Esophagus muscularis mucosa (tissue), 4 donors: ENCODE measurements around the gene BRF1. TPM values are rescaled to one million over a fixed set of nuclear protein-coding genes. Genes with fewer than 3 reads are reported as not detected.
"Not testable (repeated sequence)": the region's sequence is repeated elsewhere in the genome, so short reads cannot be mapped to it uniquely, and the experiment has no call there.

ENCODE experiments used
- DNase-seq: peaks from one replicate; pipeline ENCODE4 v3.0.0-alpha.2; 2017; ENCODE audit errors: extremely low spot score
- H3K27ac ChIP-seq, 4 donors: fragments of 200-600 bp; sonication (generic); replicated peaks in 1 of 4; 1 replicate in 3 of 4; 2 replicates in 1 of 4; pipeline ENCODE4 v1.5.1; 2016 to 2019; ENCODE audit warnings: mild to moderate bottlenecking in 1 of 4
- H3K27me3 ChIP-seq, 4 donors: fragments of 200-600 bp; sonication (generic); one replicate each; pipeline versions ENCODE4 v1.5.1 to v1.6.0; 2016 to 2019
- H3K36me3 ChIP-seq, 4 donors: fragments of 200-600 bp; sonication (generic); one replicate each; pipeline ENCODE4 v1.5.1; 2016 to 2019
- H3K4me1 ChIP-seq, 4 donors: fragments of 200-600 bp; sonication (generic); one replicate each; pipeline ENCODE4 v1.5.1; 2016 to 2019
- H3K4me3 ChIP-seq, 4 donors: fragments of 200-600 bp; sonication (generic); 1 replicate in 2 of 4; 2 replicates in 2 of 4; pipeline ENCODE4 v1.5.1; 2016 to 2019; ENCODE audit warnings: mild to moderate bottlenecking in 4 of 4, moderate library complexity in 1 of 4
- H3K9me3 ChIP-seq, 4 donors: fragments of 200-600 bp; sonication (generic); 1 replicate in 3 of 4; 2 replicates in 1 of 4; pipeline ENCODE4 v1.5.1; 2016 to 2019
- EP300 ChIP-seq: sonication (generic); formaldehyde crosslinking; IDR thresholded peaks from one replicate; pipeline ENCODE4 v1.6.1; 2017; ENCODE audit warnings: antibody characterized with exemption
- POLR2A ChIP-seq: fragments of 450-650 bp; IDR thresholded peaks from one replicate; pipeline ENCODE4 v1.6.1; 2017; ENCODE audit warnings: antibody characterized with exemption, moderate library complexity, mild to moderate bottlenecking, low read depth
- POLR2AphosphoS5 ChIP-seq, 2 donors: sonication (generic); formaldehyde crosslinking; IDR thresholded peaks; one replicate each; pipeline ENCODE4 v1.6.1; 2017; ENCODE audit warnings: antibody characterized with exemption in 2 of 2
- whole genome bisulfite sequencing: methylation state at CpG from one replicate; pipeline ENCODE4 v1.1.5; 2018; 5-methylcytosine and 5-hydroxymethylcytosine counted together
- intact Hi-C: fragments of 100-400 bp; cut with DNase I; formaldehyde crosslinking; loops from one replicate; pipeline ENCODE4 v1.15.1; 2023
- total RNA-seq, 4 donors: library from RNA; depleted of rRNA; stranded (reverse); fragments of >200 nt; gene quantifications; one replicate each; pipeline versions ENCODE4 v1.1.0 to v1.2.1, GENCODE V29; 2016
- TF ChIP-seq, protein P1 (sequence below), 3 experiments: fragments of 200-600 bp in 2 of 3; fragments of 450-650 bp in 1 of 3; sonication (generic) in 2 of 3; IDR thresholded peaks; one replicate each; pipeline ENCODE4 v1.5.1; 2017 to 2019; ENCODE audit warnings: antibody characterized with exemption in 3 of 3, mild to moderate bottlenecking in 2 of 3, moderate library complexity in 1 of 3

BRF1 gene
- total RNA-seq, 4 donors from 2014 or later = 23.0 to 47.3 (median 41.4) TPM

- Histone ChIP-seq H3K36me3 (peaks cover 0 to 2% (median under 1%) of the 10 kb centered on the region in 4 donors), H3K27me3 (no peaks in the 10 kb centered on the region), H3K27ac (no peak overlapping the region), H3K9me3 (no peaks in the 10 kb centered on the region), H3K4me1 (peaks cover 25 to 48% (median 37%) of the 10 kb centered on the region in 4 donors), H3K4me3 (no peak overlapping the region)
- intact Hi-C loops = no loop called here
- no peak for TF ChIP-seq POLR2A
- TF ChIP-seq, protein P1, sequence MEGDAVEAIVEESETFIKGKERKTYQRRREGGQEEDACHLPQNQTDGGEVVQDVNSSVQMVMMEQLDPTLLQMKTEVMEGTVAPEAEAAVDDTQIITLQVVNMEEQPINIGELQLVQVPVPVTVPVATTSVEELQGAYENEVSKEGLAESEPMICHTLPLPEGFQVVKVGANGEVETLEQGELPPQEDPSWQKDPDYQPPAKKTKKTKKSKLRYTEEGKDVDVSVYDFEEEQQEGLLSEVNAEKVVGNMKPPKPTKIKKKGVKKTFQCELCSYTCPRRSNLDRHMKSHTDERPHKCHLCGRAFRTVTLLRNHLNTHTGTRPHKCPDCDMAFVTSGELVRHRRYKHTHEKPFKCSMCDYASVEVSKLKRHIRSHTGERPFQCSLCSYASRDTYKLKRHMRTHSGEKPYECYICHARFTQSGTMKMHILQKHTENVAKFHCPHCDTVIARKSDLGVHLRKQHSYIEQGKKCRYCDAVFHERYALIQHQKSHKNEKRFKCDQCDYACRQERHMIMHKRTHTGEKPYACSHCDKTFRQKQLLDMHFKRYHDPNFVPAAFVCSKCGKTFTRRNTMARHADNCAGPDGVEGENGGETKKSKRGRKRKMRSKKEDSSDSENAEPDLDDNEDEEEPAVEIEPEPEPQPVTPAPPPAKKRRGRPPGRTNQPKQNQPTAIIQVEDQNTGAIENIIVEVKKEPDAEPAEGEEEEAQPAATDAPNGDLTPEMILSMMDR (IDR thresholded peaks at IDR 0.05) = no peak
- TF ChIP-seq EP300 = no peak
- TF ChIP-seq POLR2AphosphoS5 (IDR thresholded peaks at IDR 0.05) = no peak
- no peak for DNase-seq
- WGBS = 72% methylated on average over 13 of the region's 13 CpGs
Observed at GRCh38 chr14:105290621-105291346, 10.0 kb downstream of the BRF1 start.

- intact Hi-C loops, DNase-seq, H3K27me3 ChIP-seq, H3K4me3 ChIP-seq, H3K9me3 ChIP-seq, H3K27ac ChIP-seq: not testable (repeated sequence)
- 90% methylated on average over 6 of the region's 6 CpGs for WGBS
- peaks cover 14 to 42% (median 30%) of the 10 kb centered on the region in 4 donors for H3K4me1 ChIP-seq
- peaks cover 0 to 13% (median 4%) of the 10 kb centered on the region in 4 donors for H3K36me3 ChIP-seq
Observed at GRCh38 chr14:105288936-105289335, 11.9 kb downstream of the BRF1 start.

DNA sequence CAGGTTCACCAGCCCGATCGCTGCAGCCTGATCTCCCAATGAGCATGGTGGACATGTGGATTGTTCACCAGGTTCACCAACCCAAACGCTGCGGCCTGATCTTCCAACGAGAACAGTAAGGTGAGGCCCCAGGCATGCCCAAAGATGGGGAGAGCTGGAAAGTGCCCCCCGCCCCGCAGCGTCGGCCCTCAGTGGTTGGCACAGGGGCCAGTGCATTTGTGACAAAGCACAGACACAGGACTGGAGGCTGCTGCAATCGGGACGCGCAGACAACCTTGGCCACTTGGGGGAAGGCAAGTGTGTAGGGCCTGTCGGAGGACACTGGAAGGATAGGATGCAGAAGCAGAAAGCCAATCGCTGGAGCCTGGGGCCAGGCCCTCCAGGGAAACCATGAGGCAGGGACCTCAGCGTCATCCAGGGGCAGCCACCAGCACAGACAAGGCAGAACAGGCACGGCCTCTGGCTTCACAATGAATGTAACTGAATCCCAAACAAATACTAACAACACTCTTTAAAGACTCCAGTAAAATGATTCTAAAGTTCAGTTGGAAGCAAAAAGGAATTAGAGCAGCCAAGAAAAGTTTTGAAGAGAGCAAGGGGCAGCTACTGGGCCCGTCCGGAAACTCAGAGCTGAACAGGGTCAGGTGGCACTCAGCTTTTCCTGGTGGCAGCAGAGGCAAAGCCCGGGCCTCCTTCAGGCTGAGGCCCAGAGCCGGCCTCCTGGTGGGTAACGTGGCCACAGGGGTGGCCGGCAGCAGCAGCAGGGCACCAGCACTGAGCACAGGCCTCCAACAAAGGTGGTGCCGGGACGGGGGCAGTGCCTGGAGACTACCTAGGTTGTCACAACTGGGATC lies 13.3 kb downstream of the BRF1 start:
- 88% methylated on average over 15 of the region's 24 CpGs for WGBS
- intact Hi-C loops = no loop called here

GRCh38 chr14:105286759-105287144 lies 14.0 kb downstream of the BRF1 start:
- no peaks in the 10 kb centered on the region for H3K9me3 ChIP-seq
- no peak overlapping the region for H3K4me3 ChIP-seq
- TF ChIP-seq POLR2AphosphoS5 (IDR thresholded peaks at IDR 0.05) (no peak), EP300 (no peak), POLR2A (no peak)
- TF ChIP-seq, protein P1 (IDR thresholded peaks at IDR 0.05) = no peak
- no peak for DNase-seq
- peaks cover 0 to 28% (median 16%) of the 10 kb centered on the region in 4 donors for H3K4me1 ChIP-seq
- intact Hi-C loops = no loop called here
- no peak overlapping the region for H3K27ac ChIP-seq
- H3K36me3 ChIP-seq = peaks cover 0 to 21% (median 7%) of the 10 kb centered on the region in 4 donors
- H3K27me3 ChIP-seq = no peaks in the 10 kb centered on the region
- 99% methylated on average over 9 of the region's 9 CpGs for WGBS

More for the DNA sequence above, 13.3 kb downstream of the BRF1 start:
- no peak overlapping the region for H3K27ac ChIP-seq
- no peaks in the 10 kb centered on the region for H3K27me3 ChIP-seq
- no peak for DNase-seq
- H3K36me3 ChIP-seq = peaks cover 0 to 21% (median 7%) of the 10 kb centered on the region in 4 donors
- H3K9me3 ChIP-seq = no peaks in the 10 kb centered on the region
- TF ChIP-seq EP300 = no peak
- no peak overlapping the region for H3K4me3 ChIP-seq
- H3K4me1 ChIP-seq = peaks cover 0 to 30% (median 16%) of the 10 kb centered on the region in 4 donors

GRCh38 chr14:105285174-105285573 lies 15.6 kb downstream of the BRF1 start:
- 98% methylated on average over 8 of the region's 8 CpGs for WGBS
- Histone ChIP-seq H3K9me3 (no peaks in the 10 kb centered on the region), H3K27me3 (no peaks in the 10 kb centered on the region), H3K36me3 (peaks cover 0 to 33% (median 12%) of the 10 kb centered on the region in 4 donors), H3K4me1 (peaks cover 5 to 21% (median 15%) of the 10 kb centered on the region in 4 donors), H3K27ac (no peak overlapping the region), H3K4me3 (no peak overlapping the region)
- no peak for DNase-seq
- intact Hi-C loops = no loop called here
- TF ChIP-seq EP300 = no peak
- TF ChIP-seq POLR2A = no peak
- TF ChIP-seq POLR2AphosphoS5 (IDR thresholded peaks at IDR 0.05) = no peak
- TF ChIP-seq, protein P1 (IDR thresholded peaks at IDR 0.05) = no peak
